HEK293 (cell line): Measurements from ENCODE around the gene TMEM41B.

ENCODE experiments used
- CTCF ChIA-PET: fragments of 350-600 bp; formaldehyde crosslinking; extraction: SDS; loops from one replicate; lab custom pipeline; 2021; ENCODE audit warnings: antibody characterized with exemption; lab: Yijun Ruan, JAX
- POLR2A ChIA-PET: fragments of 300-600 bp; formaldehyde crosslinking; extraction: SDS; loops from one replicate; lab custom pipeline; 2020; ENCODE audit warnings: antibody characterized with exemption, inconsistent platforms; lab: Yijun Ruan, JAX
- H3K27ac ChIP-seq: fragments of 200-500 bp; sonication (Bioruptor generic); 2 replicates; pipeline ENCODE4 v1.5.1; 2014; ENCODE audit warnings: low read depth, low read length, control low read depth, inconsistent platforms; ENCODE audit errors: extremely low read depth
- H3K36me3 ChIP-seq, 2 experiments: fragments of 200-500 bp in 1 of 2; sonication (Bioruptor generic) in 1 of 2; 1 replicate in 1 of 2; 2 replicates in 1 of 2; pipeline ENCODE4 v1.5.1; 2014 to 2017; ENCODE audit warnings: inconsistent platforms in 2 of 2, low read length in 2 of 2; ENCODE audit not compliant: control insufficient read depth in 2 of 2, insufficient read depth in 1 of 2
- H3K4me1 ChIP-seq: fragments of 200-500 bp; sonication (Bioruptor generic); 2 replicates; pipeline ENCODE4 v1.5.1; 2014; ENCODE audit warnings: mild to moderate bottlenecking, low read length, inconsistent platforms; ENCODE audit not compliant: control insufficient read depth, insufficient read depth
- H3K4me3 ChIP-seq: 2 replicates; pipeline ENCODE4 v1.5.1; 2011; ENCODE audit warnings: low read depth, mild to moderate bottlenecking, control low read depth, low read length, moderate library complexity
- H3K9me3 ChIP-seq: fragments of 200-500 bp; sonication (Bioruptor generic); 2 replicates; pipeline ENCODE4 v1.5.1; 2014; ENCODE audit warnings: low read depth, low read length, inconsistent platforms; ENCODE audit not compliant: control insufficient read depth, insufficient read depth
- FEZF1 ChIP-seq: fragments of 450-650 bp; formaldehyde crosslinking; IDR thresholded peaks from 2 replicates; pipeline ENCODE4 v1.5.1; 2016; ENCODE audit warnings: missing biosample characterization, missing genetic modification characterization
- GFI1B ChIP-seq: fragments of 450-650 bp; formaldehyde crosslinking; IDR thresholded peaks from 2 replicates; pipeline ENCODE4 v1.5.1; 2016; ENCODE audit warnings: missing biosample characterization, missing genetic modification characterization
- GLIS1 ChIP-seq: fragments of 450-650 bp; formaldehyde crosslinking; IDR thresholded peaks from 2 replicates; pipeline ENCODE4 v1.5.1; 2016; ENCODE audit warnings: missing biosample characterization, missing genetic modification characterization
- GLIS2 ChIP-seq: fragments of 450-650 bp; formaldehyde crosslinking; IDR thresholded peaks from 2 replicates; pipeline ENCODE4 v1.5.1; 2016; ENCODE audit warnings: missing biosample characterization, missing genetic modification characterization
- OVOL3 ChIP-seq: fragments of 450-650 bp; formaldehyde crosslinking; IDR thresholded peaks from 2 replicates; pipeline ENCODE4 v1.5.1; 2016; ENCODE audit warnings: missing biosample characterization, missing genetic modification characterization
- PRDM1 ChIP-seq: fragments of 450-650 bp; formaldehyde crosslinking; IDR thresholded peaks from 2 replicates; pipeline ENCODE4; 2016; ENCODE audit warnings: missing biosample characterization, missing genetic modification characterization
- SCRT1 ChIP-seq: fragments of 450-650 bp; formaldehyde crosslinking; IDR thresholded peaks from 2 replicates; pipeline ENCODE4 v1.5.1; 2016; ENCODE audit warnings: missing biosample characterization, missing genetic modification characterization, borderline replicate concordance
- SETDB1 ChIP-seq: IDR thresholded peaks from one replicate; pipeline ENCODE4 v1.6.1; 2017; ENCODE audit warnings: mild to moderate bottlenecking, low read length, moderate library complexity, mixed read lengths; ENCODE audit not compliant: insufficient read length
- ZBTB48 ChIP-seq: fragments of 450-650 bp; formaldehyde crosslinking; IDR thresholded peaks from 2 replicates; pipeline ENCODE4 v1.5.1; 2016; ENCODE audit warnings: missing biosample characterization, missing genetic modification characterization
- ZFP41 ChIP-seq: fragments of 450-650 bp; formaldehyde crosslinking; IDR thresholded peaks from 2 replicates; pipeline ENCODE4 v1.5.1; 2016; ENCODE audit warnings: missing biosample characterization, missing genetic modification characterization, borderline replicate concordance
- ZIC2 ChIP-seq: fragments of 450-650 bp; formaldehyde crosslinking; IDR thresholded peaks from 2 replicates; pipeline ENCODE4 v1.5.1; 2016; ENCODE audit warnings: missing biosample characterization, missing genetic modification characterization
- ZNF112 ChIP-seq: fragments of 450-650 bp; formaldehyde crosslinking; IDR thresholded peaks from 2 replicates; pipeline ENCODE4 v1.5.0; 2017; ENCODE audit warnings: missing biosample characterization, missing genetic modification characterization
- ZNF239 ChIP-seq: fragments of 450-650 bp; formaldehyde crosslinking; IDR thresholded peaks from 2 replicates; pipeline ENCODE4 v1.5.1; 2016; ENCODE audit warnings: missing biosample characterization, missing genetic modification characterization
- ZNF266 ChIP-seq: fragments of 450-650 bp; formaldehyde crosslinking; IDR thresholded peaks from 2 replicates; pipeline ENCODE4 v1.5.1; 2016; ENCODE audit warnings: missing biosample characterization, missing genetic modification characterization, low read depth
- ZNF324 ChIP-seq: fragments of 450-650 bp; formaldehyde crosslinking; IDR thresholded peaks from 2 replicates; pipeline ENCODE4 v1.5.1; 2016; ENCODE audit warnings: missing biosample characterization, missing genetic modification characterization
- ZNF341 ChIP-seq: fragments of 450-650 bp; formaldehyde crosslinking; IDR thresholded peaks from 2 replicates; pipeline ENCODE4; 2016; ENCODE audit warnings: low read depth, missing biosample characterization, missing genetic modification characterization
- ZNF366 ChIP-seq: fragments of 450-650 bp; formaldehyde crosslinking; conservative IDR thresholded peaks from 2 replicates; pipeline ENCODE4 v1.5.1; 2016; ENCODE audit warnings: missing biosample characterization, missing genetic modification characterization
- ZNF37A ChIP-seq: fragments of 450-650 bp; IDR thresholded peaks from 2 replicates; pipeline ENCODE4 v1.5.1; 2018; ENCODE audit warnings: missing biosample characterization, missing genetic modification characterization
- ZNF513 ChIP-seq: fragments of 450-650 bp; IDR thresholded peaks from 2 replicates; pipeline ENCODE4 v1.5.1; 2018; ENCODE audit warnings: missing biosample characterization, missing genetic modification characterization
- ZNF514 ChIP-seq: fragments of 450-650 bp; formaldehyde crosslinking; IDR thresholded peaks from 2 replicates; pipeline ENCODE4 v1.5.1; 2016; ENCODE audit warnings: missing biosample characterization, missing genetic modification characterization
- ZNF585B ChIP-seq: fragments of 450-650 bp; formaldehyde crosslinking; IDR thresholded peaks from 2 replicates; pipeline ENCODE4 v1.5.1; 2016; ENCODE audit warnings: missing biosample characterization, missing genetic modification characterization
- ZNF621 ChIP-seq: fragments of 450-650 bp; formaldehyde crosslinking; IDR thresholded peaks from 2 replicates; pipeline ENCODE4 v1.5.1; 2017; ENCODE audit warnings: missing biosample characterization, missing genetic modification characterization
- ZNF701 ChIP-seq: fragments of 450-650 bp; formaldehyde crosslinking; IDR thresholded peaks from 2 replicates; pipeline ENCODE4 v1.5.1; 2016; ENCODE audit warnings: missing biosample characterization, missing genetic modification characterization
- TF ChIP-seq, protein P1 (sequence below): fragments of 450-650 bp; formaldehyde crosslinking; IDR thresholded peaks from 2 replicates; pipeline ENCODE4 v1.5.1; 2016; ENCODE audit warnings: missing biosample characterization, missing genetic modification characterization
- TF ChIP-seq, protein P2 (sequence below): fragments of 450-650 bp; formaldehyde crosslinking; IDR thresholded peaks from 2 replicates; pipeline ENCODE4 v1.5.1; 2016; ENCODE audit warnings: missing biosample characterization, missing genetic modification characterization, borderline replicate concordance

TMEM41B gene

DNA sequence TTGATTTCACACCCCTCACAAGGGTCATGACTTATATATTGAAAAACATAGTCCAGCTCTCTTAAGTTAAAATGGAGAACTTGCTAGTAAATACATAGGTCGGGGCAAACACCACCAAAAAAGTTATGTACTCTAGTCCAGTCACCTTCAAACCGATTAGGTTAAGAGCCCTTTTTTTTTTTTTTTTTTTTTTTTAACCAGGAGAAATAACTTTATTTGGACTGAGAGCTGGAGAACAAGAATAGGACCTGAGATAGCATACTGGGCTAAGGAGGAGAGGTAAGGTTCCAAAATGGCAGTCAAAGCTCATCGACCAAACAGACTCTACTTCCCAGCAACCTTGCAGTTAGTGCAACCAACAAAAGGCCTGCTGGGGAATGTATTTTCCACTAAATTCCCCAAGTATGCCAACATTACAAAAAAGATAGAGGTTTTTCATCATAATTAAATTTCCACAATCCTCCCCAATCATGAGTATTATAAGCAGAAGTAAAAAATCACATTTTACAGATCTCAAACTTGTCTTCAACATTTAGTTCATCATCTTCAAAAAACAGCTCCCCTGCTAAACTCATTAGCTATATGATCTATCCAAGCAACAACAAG, 3.8 kb downstream of the TMEM41B start:
- no peak for TF ChIP-seq SCRT1 (tag by site-specific recombination)
- no peak for TF ChIP-seq GLIS2
- no peak for TF ChIP-seq GLIS1 (tag by site-specific recombination)
- TF ChIP-seq ZNF37A (tag by site-specific recombination) = no peak
- TF ChIP-seq, protein P1, sequence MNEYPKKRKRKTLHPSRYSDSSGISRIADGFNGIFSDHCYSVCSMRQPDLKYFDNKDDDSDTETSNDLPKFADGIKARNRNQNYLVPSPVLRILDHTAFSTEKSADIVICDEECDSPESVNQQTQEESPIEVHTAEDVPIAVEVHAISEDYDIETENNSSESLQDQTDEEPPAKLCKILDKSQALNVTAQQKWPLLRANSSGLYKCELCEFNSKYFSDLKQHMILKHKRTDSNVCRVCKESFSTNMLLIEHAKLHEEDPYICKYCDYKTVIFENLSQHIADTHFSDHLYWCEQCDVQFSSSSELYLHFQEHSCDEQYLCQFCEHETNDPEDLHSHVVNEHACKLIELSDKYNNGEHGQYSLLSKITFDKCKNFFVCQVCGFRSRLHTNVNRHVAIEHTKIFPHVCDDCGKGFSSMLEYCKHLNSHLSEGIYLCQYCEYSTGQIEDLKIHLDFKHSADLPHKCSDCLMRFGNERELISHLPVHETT (tag by site-specific recombination) = no peak
- no peak for TF ChIP-seq ZIC2 (tag by site-specific recombination)
- TF ChIP-seq ZNF112 = no peak
- no peak for TF ChIP-seq ZNF621 (tag by site-specific recombination)
- TF ChIP-seq FEZF1 (tag by site-specific recombination) = no peak
- no peak for TF ChIP-seq ZNF366 (tag by site-specific recombination)
- TF ChIP-seq ZNF324 (tag by site-specific recombination) = no peak
- TF ChIP-seq GFI1B (tag by site-specific recombination) = no peak
- no peak for TF ChIP-seq ZFP41 (tag by site-specific recombination)
- no peak for TF ChIP-seq ZNF341 (tag by site-specific recombination)

DNA sequence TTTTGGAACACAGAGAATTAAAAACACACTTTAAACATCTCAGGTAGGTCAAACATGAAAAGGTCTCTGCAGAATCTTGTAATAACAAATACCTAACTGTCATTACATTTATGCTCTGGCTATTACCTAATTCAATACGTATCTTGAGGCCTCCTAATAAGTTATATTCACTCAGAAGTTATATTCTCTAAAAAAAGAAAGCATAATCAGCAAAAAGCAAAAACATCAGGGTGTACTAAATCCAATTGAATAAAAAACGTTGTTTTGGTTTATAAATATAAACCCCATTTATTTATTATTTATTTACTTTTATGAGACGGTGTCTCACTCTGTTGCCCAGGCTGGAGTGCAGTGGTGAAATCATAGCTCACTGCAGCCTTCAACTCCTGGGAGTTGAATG, 10.2 kb downstream of the TMEM41B start:
- no peak overlapping the region for H3K4me3 ChIP-seq
- TF ChIP-seq ZNF514 = no peak
- no peak for TF ChIP-seq ZNF701 (tag by site-specific recombination)
- no peak for TF ChIP-seq ZNF341 (tag by site-specific recombination)
- no peak for TF ChIP-seq ZNF513
- TF ChIP-seq ZNF266 (tag by site-specific recombination) = no peak
- TF ChIP-seq SETDB1 = no peak
- no peak for TF ChIP-seq ZBTB48 (tag by site-specific recombination)
- TF ChIP-seq ZNF239 = no peak
- TF ChIP-seq OVOL3 (tag by site-specific recombination) = no peak
- TF ChIP-seq, protein P2, sequence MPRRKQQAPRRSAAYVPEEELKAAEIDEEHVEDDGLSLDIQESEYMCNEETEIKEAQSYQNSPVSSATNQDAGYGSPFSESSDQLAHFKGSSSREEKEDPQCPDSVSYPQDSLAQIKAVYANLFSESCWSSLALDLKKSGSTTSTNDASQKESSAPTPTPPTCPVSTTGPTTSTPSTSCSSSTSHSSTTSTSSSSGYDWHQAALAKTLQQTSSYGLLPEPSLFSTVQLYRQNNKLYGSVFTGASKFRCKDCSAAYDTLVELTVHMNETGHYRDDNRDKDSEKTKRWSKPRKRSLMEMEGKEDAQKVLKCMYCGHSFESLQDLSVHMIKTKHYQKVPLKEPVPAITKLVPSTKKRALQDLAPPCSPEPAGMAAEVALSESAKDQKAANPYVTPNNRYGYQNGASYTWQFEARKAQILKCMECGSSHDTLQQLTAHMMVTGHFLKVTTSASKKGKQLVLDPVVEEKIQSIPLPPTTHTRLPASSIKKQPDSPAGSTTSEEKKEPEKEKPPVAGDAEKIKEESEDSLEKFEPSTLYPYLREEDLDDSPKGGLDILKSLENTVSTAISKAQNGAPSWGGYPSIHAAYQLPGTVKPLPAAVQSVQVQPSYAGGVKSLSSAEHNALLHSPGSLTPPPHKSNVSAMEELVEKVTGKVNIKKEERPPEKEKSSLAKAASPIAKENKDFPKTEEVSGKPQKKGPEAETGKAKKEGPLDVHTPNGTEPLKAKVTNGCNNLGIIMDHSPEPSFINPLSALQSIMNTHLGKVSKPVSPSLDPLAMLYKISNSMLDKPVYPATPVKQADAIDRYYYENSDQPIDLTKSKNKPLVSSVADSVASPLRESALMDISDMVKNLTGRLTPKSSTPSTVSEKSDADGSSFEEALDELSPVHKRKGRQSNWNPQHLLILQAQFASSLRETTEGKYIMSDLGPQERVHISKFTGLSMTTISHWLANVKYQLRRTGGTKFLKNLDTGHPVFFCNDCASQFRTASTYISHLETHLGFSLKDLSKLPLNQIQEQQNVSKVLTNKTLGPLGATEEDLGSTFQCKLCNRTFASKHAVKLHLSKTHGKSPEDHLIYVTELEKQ = no peak
- no peak for TF ChIP-seq PRDM1
- TF ChIP-seq ZNF585B (tag by site-specific recombination) = no peak
- TF ChIP-seq ZNF366 (tag by site-specific recombination) = no peak
- no peaks in the 10 kb centered on the region; a peak in 1 of 3 replicates for H3K36me3 ChIP-seq
- ChIA-PET CTCF (interaction anchor here (0.6 kb wide), 1 partner anchor 25 kb away, joined by 3 read pairs; no protein-coding TSS in a partner anchor), POLR2A (no interaction called here)
- H3K27ac ChIP-seq = no peak overlapping the region
- H3K4me1 ChIP-seq = no peaks in the 10 kb centered on the region
- no peaks in the 10 kb centered on the region for H3K9me3 ChIP-seq

More for the DNA sequence above, 3.8 kb downstream of the TMEM41B start:
- ChIA-PET POLR2A (interaction anchor here (0.6 to 1.3 kb wide), 3 partner anchors 54 to 157 kb away, joined by 3 to 11 read pairs (median 5); no protein-coding TSS in a partner anchor), CTCF (interaction anchor here (0.6 to 1.2 kb wide), 3 partner anchors 75 to 412 kb away, joined by 4 to 5 read pairs (median 4); no protein-coding TSS in a partner anchor)
- no peaks in the 10 kb centered on the region for H3K36me3 ChIP-seq
- H3K4me3 ChIP-seq = no peak overlapping the region
- H3K27ac ChIP-seq = no peak overlapping the region
- H3K4me1 ChIP-seq = no peaks in the 10 kb centered on the region
- H3K9me3 ChIP-seq = no peaks in the 10 kb centered on the region
